ENCODE measurements around the gene HMGCR. TPM values are rescaled to one million over a fixed set of nuclear protein-coding genes. Genes with fewer than 3 reads are reported as not detected.
A peak's percentile ranks its signal among the peaks of the same experiment; 100 is the strongest.

The HMGCR gene
- total and polyA plus RNA-seq, 2 of the 8 experiments (the other 6 are each of a cell fraction or from before 2014, with no cell fraction given): 45.8 to 199 TPM

GRCh38 chr5:75336615-75337336, at the start of gene HMGCR (continued):
- TF ChIP-seq, protein P1, sequence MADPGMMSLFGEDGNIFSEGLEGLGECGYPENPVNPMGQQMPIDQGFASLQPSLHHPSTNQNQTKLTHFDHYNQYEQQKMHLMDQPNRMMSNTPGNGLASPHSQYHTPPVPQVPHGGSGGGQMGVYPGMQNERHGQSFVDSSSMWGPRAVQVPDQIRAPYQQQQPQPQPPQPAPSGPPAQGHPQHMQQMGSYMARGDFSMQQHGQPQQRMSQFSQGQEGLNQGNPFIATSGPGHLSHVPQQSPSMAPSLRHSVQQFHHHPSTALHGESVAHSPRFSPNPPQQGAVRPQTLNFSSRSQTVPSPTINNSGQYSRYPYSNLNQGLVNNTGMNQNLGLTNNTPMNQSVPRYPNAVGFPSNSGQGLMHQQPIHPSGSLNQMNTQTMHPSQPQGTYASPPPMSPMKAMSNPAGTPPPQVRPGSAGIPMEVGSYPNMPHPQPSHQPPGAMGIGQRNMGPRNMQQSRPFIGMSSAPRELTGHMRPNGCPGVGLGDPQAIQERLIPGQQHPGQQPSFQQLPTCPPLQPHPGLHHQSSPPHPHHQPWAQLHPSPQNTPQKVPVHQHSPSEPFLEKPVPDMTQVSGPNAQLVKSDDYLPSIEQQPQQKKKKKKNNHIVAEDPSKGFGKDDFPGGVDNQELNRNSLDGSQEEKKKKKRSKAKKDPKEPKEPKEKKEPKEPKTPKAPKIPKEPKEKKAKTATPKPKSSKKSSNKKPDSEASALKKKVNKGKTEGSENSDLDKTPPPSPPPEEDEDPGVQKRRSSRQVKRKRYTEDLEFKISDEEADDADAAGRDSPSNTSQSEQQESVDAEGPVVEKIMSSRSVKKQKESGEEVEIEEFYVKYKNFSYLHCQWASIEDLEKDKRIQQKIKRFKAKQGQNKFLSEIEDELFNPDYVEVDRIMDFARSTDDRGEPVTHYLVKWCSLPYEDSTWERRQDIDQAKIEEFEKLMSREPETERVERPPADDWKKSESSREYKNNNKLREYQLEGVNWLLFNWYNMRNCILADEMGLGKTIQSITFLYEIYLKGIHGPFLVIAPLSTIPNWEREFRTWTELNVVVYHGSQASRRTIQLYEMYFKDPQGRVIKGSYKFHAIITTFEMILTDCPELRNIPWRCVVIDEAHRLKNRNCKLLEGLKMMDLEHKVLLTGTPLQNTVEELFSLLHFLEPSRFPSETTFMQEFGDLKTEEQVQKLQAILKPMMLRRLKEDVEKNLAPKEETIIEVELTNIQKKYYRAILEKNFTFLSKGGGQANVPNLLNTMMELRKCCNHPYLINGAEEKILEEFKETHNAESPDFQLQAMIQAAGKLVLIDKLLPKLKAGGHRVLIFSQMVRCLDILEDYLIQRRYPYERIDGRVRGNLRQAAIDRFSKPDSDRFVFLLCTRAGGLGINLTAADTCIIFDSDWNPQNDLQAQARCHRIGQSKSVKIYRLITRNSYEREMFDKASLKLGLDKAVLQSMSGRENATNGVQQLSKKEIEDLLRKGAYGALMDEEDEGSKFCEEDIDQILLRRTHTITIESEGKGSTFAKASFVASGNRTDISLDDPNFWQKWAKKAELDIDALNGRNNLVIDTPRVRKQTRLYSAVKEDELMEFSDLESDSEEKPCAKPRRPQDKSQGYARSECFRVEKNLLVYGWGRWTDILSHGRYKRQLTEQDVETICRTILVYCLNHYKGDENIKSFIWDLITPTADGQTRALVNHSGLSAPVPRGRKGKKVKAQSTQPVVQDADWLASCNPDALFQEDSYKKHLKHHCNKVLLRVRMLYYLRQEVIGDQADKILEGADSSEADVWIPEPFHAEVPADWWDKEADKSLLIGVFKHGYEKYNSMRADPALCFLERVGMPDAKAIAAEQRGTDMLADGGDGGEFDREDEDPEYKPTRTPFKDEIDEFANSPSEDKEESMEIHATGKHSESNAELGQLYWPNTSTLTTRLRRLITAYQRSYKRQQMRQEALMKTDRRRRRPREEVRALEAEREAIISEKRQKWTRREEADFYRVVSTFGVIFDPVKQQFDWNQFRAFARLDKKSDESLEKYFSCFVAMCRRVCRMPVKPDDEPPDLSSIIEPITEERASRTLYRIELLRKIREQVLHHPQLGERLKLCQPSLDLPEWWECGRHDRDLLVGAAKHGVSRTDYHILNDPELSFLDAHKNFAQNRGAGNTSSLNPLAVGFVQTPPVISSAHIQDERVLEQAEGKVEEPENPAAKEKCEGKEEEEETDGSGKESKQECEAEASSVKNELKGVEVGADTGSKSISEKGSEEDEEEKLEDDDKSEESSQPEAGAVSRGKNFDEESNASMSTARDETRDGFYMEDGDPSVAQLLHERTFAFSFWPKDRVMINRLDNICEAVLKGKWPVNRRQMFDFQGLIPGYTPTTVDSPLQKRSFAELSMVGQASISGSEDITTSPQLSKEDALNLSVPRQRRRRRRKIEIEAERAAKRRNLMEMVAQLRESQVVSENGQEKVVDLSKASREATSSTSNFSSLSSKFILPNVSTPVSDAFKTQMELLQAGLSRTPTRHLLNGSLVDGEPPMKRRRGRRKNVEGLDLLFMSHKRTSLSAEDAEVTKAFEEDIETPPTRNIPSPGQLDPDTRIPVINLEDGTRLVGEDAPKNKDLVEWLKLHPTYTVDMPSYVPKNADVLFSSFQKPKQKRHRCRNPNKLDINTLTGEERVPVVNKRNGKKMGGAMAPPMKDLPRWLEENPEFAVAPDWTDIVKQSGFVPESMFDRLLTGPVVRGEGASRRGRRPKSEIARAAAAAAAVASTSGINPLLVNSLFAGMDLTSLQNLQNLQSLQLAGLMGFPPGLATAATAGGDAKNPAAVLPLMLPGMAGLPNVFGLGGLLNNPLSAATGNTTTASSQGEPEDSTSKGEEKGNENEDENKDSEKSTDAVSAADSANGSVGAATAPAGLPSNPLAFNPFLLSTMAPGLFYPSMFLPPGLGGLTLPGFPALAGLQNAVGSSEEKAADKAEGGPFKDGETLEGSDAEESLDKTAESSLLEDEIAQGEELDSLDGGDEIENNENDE (IDR thresholded peaks at IDR 0.05; ENCODE audit: insufficient replicate concordance, low read length): no peak
- TF ChIP-seq CBX5 (IDR thresholded peaks at IDR 0.05; ENCODE audit: low read depth, low read length) (no peak), BCL11A (IDR thresholded peaks at IDR 0.05; ENCODE audit: low read depth in 2 of 2, low read length in 2 of 2) (no peak), HDAC6 (IDR thresholded peaks at IDR 0.05; ENCODE audit: low read depth, low read length) (no peak), GTF2F1 (IDR thresholded peaks at IDR 0.05; ENCODE audit: borderline replicate concordance, low read depth, low read length) (peak; percentile 63; the same call in 1 of the 2 replicates), YY1 (IDR thresholded peaks at IDR 0.05; ENCODE audit: low read depth, low read length) (peak; percentile 76; the same call in 1 of the 2 replicates), BRCA1 (IDR thresholded peaks at IDR 0.05; ENCODE audit: low read depth, low read length) (0 out of 2 replicates have a peak, but pooled peaks have one; percentile 24), RAD21 (IDR thresholded peaks at IDR 0.05 in 1 of 2, conservative IDR thresholded peaks at IDR 0.05 in 1 of 2; ENCODE audit: low read depth in 2 of 2, low read length in 2 of 2) (peak; percentile 70 to 71), TAF7 (optimal IDR thresholded peaks at IDR 0.05; ENCODE audit: borderline replicate concordance, low read depth, low read length) (peak; percentile 81)
